Aorta (tissue), 5 donors: Measurements from ENCODE around the gene HSPA14. TPM values are rescaled to one million over a fixed set of nuclear protein-coding genes. Genes with fewer than 3 reads are reported as not detected.
A peak's percentile ranks its signal among the peaks of the same experiment; 100 is the strongest.
"Not testable (repeated sequence)": the region's sequence is repeated elsewhere in the genome, so short reads cannot be mapped to it uniquely, and the experiment has no call there.

ENCODE experiments used
- ATAC-seq: fragments of 200-7000 bp; cut with Tn5 transposase; one replicate; pipeline ENCODE4 v1.9.1; 2022; ENCODE audit warnings: moderate library complexity; ENCODE audit not compliant: low FRiP score
- DNase-seq, 2 donors: peaks; one replicate each; pipeline ENCODE4 v3.0.0-alpha.2; 2020
- H3K27ac ChIP-seq, 2 donors: one replicate each; pipeline ENCODE4 v1.5.1; 2013; ENCODE audit warnings: low read length in 2 of 2, mild to moderate bottlenecking in 2 of 2, moderate library complexity in 2 of 2, control low read depth in 1 of 2, inconsistent platforms in 1 of 2, low read depth in 1 of 2
- H3K27me3 ChIP-seq, 2 donors: one replicate each; pipeline ENCODE4 v1.6.1; 2013; ENCODE audit warnings: control low read depth in 1 of 2, low read length in 1 of 2, mild to moderate bottlenecking in 1 of 2, moderate library complexity in 1 of 2; ENCODE audit not compliant: insufficient read depth in 2 of 2, control insufficient read depth in 1 of 2
- H3K36me3 ChIP-seq, 2 donors: one replicate each; pipeline ENCODE4 v1.6.1; 2013; ENCODE audit warnings: control low read depth in 1 of 2, low read length in 1 of 2, mild to moderate bottlenecking in 1 of 2; ENCODE audit not compliant: insufficient read depth in 2 of 2, control insufficient read depth in 1 of 2
- H3K4me1 ChIP-seq, 2 donors: one replicate each; pipeline ENCODE4 v1.6.1; 2013; ENCODE audit warnings: low read length in 2 of 2, control low read depth in 1 of 2, mild to moderate bottlenecking in 1 of 2, moderate library complexity in 1 of 2; ENCODE audit not compliant: insufficient read depth in 2 of 2, control insufficient read depth in 1 of 2
- H3K4me3 ChIP-seq, 2 donors: one replicate each; pipeline ENCODE4 v1.5.1; 2013; ENCODE audit warnings: low read length in 2 of 2, control low read depth in 1 of 2, mild to moderate bottlenecking in 1 of 2
- H3K9me3 ChIP-seq: one replicate; pipeline ENCODE4 v1.6.1; 2013; ENCODE audit warnings: mild to moderate bottlenecking, low read length; ENCODE audit not compliant: control insufficient read depth
- WGBS, 2 donors: extraction: QIAGEN DNeasy Blood & Tissue Kit; methylation state at CpG; one replicate each; pipeline ENCODE4 v1.1.7; 2013; 5-methylcytosine and 5-hydroxymethylcytosine counted together
- intact Hi-C, 2 donors: fragments of 100-400 bp; cut with DNase I; formaldehyde crosslinking; loops; one replicate each; pipeline versions ENCODE4 v1.14.2 to v1.15.0; 2022
- polyA plus RNA-seq, 2 donors: library from polyadenylated mRNA; stranded (reverse); fragments of 200-250 nt; gene quantifications; one replicate each; pipeline ENCODE4 v1.2.3, GENCODE V29; 2013
- total RNA-seq, 2 donors: library from RNA; stranded (reverse); fragmentation: NEBNext Ultra II Directional; extraction: Animal tissue kit (Norgen Biotek cat#: 25700); gene quantifications; one replicate each; pipeline ENCODE4 v1.2.1, GENCODE V29; 2021
- donor health status: healthy with polysubstance abuse.
- donor health status: Bipolar disorder and iron deficiency.
- donor health status: DM: no; HTN: no; CAD: no.
- donor health status: DM: no; HTN: no; CAD: no.
- donor health status: DM: yes; HTN: yes; CAD: no.

HSPA14 gene
- total and polyA plus RNA-seq, 4 donors = 7.3 to 11.7 (median 11.5) TPM

DNA sequence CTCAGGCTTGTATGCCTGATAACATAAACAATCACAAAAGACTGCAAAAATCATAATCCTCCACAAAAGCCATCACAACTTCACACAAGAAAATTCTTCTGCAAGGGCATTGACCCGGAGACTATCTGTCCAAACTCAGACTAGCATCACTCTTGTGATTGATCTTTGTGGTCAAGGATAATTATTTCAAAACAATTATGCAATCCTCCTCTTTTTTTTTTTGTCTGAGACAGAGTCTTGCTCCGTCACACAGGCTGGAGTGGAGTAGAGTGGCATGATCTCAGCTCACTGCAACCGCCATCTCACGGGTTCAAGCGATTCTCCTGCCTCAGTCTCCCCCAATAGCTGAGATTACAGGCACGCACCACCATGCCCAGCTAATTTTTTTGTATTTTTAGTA lies 22.4 kb upstream of the HSPA14 start:
- intact Hi-C loops = loop anchor here in 1 of 2 donors (2.0 kb wide), 1 partner anchor 13 kb away; no protein-coding TSS in a partner anchor
- Histone ChIP-seq H3K27ac (no peak overlapping the region), H3K9me3 (no peaks in the 10 kb centered on the region), H3K36me3 (no peaks in the 10 kb centered on the region), H3K4me1 (no peaks in the 10 kb centered on the region), H3K4me3 (no peak overlapping the region), H3K27me3 (no peaks in the 10 kb centered on the region)
- no peak for ATAC-seq
- DNase-seq = no peak
- WGBS, 2 donors = 92 to 93% methylated on average over 6 of the region's 6 CpGs

- intact Hi-C loops = loop anchor here in 1 of 2 donors (2.0 kb wide), 1 partner anchor 14 kb away; no protein-coding TSS in a partner anchor
These were observed 21.4 kb upstream of the HSPA14 start for GRCh38 chr10:14816717-14817116.

DNA sequence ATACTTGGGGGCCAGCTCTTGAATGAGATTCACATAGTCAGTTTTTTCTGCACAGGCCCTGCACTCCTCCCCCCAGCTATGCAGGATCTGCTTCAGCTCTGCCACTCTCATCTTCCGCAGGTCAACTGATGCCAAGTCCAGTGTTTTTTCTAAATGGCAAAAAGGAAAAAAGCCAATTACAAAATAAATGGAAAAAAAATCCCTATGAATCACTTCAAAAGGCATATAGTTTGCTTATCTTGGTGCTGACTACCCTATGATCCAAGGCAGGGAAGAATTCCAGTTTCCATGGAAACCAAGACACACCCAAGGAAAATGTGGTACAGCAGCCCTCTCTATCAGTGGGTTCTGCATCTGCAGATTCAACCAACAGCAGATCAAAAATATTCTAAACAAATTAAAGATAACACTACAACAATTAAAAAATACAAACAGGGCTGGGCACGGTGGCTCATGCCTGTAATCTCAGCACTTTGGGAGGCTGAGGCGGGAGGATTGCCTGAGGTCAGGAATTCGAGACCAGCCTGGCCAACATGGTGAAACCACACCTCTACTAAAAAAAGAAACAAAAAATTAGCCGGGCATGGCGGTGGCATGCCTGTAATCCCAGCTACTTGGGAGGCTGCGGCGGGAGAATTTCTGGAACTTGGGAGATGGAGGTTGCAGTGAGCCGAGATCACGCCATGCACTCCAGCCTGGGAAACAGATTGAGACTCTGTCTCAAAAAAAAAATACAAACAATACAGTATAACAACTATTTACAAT lies 17.9 kb upstream of the HSPA14 start:
- no peak overlapping the region for H3K4me3 ChIP-seq
- WGBS, 2 donors = 66 to 68% methylated on average over 10 of the region's 10 CpGs
- H3K36me3 ChIP-seq = no peaks in the 10 kb centered on the region
- no peaks in the 10 kb centered on the region for H3K27me3 ChIP-seq
- DNase-seq (peak in 1 of 2 donors; percentile 43), ATAC-seq (no peak)
- no peak overlapping the region for H3K27ac ChIP-seq
- intact Hi-C loops = loop anchor here in 1 of 2 donors (10.0 kb wide), 1 partner anchor 85 kb away; no protein-coding TSS in a partner anchor
- no peaks in the 10 kb centered on the region for H3K9me3 ChIP-seq
- H3K4me1 ChIP-seq = no peaks in the 10 kb centered on the region

More at GRCh38 chr10:14816717-14817116, 21.4 kb upstream of the HSPA14 start:
- WGBS, 2 donors = 95 to 100% methylated on average over 7 of the region's 7 CpGs
- not testable (repeated sequence) for H3K36me3 ChIP-seq, H3K27me3 ChIP-seq, H3K4me1 ChIP-seq, H3K9me3 ChIP-seq, H3K27ac ChIP-seq, ATAC-seq, DNase-seq, H3K4me3 ChIP-seq

DNA sequence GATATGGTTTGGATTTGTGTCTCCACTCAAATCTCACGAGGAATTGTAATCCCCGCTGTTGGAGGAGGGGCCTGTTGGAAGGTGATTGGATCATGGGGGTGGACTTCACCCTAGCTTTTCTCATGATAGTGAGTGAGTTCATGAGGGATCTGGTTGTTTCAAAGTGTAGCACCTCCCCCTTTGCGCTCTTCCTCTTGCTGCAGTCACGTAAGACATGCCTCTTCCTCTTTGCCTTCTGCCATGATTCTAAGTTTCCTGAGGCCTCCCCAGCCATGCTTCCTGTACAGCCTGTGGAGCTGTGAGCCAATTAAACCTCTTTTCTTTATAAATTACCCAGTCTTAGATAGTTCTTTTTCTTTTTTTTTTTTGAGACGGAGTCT lies 17.3 kb upstream of the HSPA14 start:
- WGBS, 2 donors = 94% methylated on average over 5 of the region's 5 CpGs
- H3K27ac ChIP-seq = no peak overlapping the region
- no peak for ATAC-seq
- DNase-seq = no peak
- H3K27me3 ChIP-seq = no peaks in the 10 kb centered on the region
- no peaks in the 10 kb centered on the region for H3K4me1 ChIP-seq
- H3K36me3 ChIP-seq = no peaks in the 10 kb centered on the region
- intact Hi-C loops = loop anchor here in 1 of 2 donors (10.0 kb wide), 1 partner anchor 86 kb away; no protein-coding TSS in a partner anchor
- H3K9me3 ChIP-seq = no peaks in the 10 kb centered on the region
- no peak overlapping the region for H3K4me3 ChIP-seq

- Histone ChIP-seq H3K36me3 (no peaks in the 10 kb centered on the region), H3K9me3 (no peaks in the 10 kb centered on the region), H3K4me1 (no peaks in the 10 kb centered on the region), H3K4me3 (no peak overlapping the region), H3K27me3 (no peaks in the 10 kb centered on the region), H3K27ac (no peak overlapping the region)
- ATAC-seq = no peak
- intact Hi-C loops = loop anchor here (2.0 to 10.0 kb wide), 2 partner anchors 87 to 285 kb away; no protein-coding TSS in a partner anchor
- no peak for DNase-seq
- 77 to 85% methylated on average over 6 of the region's 6 CpGs for WGBS, 2 donors
These were observed 16.3 kb upstream of the HSPA14 start for GRCh38 chr10:14821635-14822375.

GRCh38 chr10:14822879-14823755 lies 15.0 kb upstream of the HSPA14 start:
- no peaks in the 10 kb centered on the region for H3K27me3 ChIP-seq
- no peak overlapping the region for H3K4me3 ChIP-seq
- WGBS, 2 donors = 27 to 31% methylated on average over 3 of the region's 3 CpGs
- DNase-seq (no peak), ATAC-seq (no peak)
- no peaks in the 10 kb centered on the region for H3K9me3 ChIP-seq
- H3K27ac ChIP-seq = no peak overlapping the region
- intact Hi-C loops = loop anchor here (2.0 to 10.0 kb wide), 2 partner anchors 88 to 286 kb away; no protein-coding TSS in a partner anchor
- H3K4me1 ChIP-seq = no peaks in the 10 kb centered on the region
- H3K36me3 ChIP-seq = no peaks in the 10 kb centered on the region

DNA sequence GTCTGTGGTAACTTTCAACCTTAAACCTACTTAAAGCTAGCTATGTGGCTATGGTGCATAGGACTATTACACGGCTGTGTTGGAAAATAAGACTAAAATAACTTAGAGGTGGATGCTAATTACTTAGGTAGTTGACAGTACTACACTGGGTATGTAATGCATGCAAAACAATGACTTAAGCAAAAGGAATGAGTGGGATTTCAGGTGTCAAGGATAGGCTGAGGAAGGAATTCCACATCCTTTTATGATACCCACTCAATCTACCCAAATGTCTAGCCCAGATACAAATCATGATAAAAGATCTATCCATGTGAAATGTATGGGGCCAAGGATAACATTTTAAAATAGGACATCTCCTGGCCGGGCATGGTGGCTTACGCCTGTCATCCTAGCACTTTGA lies 14.1 kb upstream of the HSPA14 start:
- no peak overlapping the region for H3K27ac ChIP-seq
- no peak for ATAC-seq
- intact Hi-C loops = loop anchor here (2.0 to 10.0 kb wide), 3 partner anchors 89 to 325 kb away; no protein-coding TSS in a partner anchor

More for the DNA sequence above, 14.1 kb upstream of the HSPA14 start:
- 83 to 88% methylated on average over 3 of the region's 3 CpGs for WGBS, 2 donors
- H3K36me3 ChIP-seq = no peaks in the 10 kb centered on the region
- DNase-seq = no peak
- H3K4me3 ChIP-seq = no peak overlapping the region
- H3K27me3 ChIP-seq = no peaks in the 10 kb centered on the region
- no peaks in the 10 kb centered on the region for H3K9me3 ChIP-seq
- no peaks in the 10 kb centered on the region for H3K4me1 ChIP-seq
